ENCODE measurements around the gene RELA. TPM values are rescaled to one million over a fixed set of nuclear protein-coding genes. Genes with fewer than 3 reads are reported as not detected.
A peak's percentile ranks its signal among the peaks of the same experiment; 100 is the strongest.

The RELA gene
- polyA plus RNA-seq, 6 donors from 2014 or later = 36.3 to 72.2 (median 48.6) TPM

- Mint-ChIP-seq H3K27me3 (no peaks in the 10 kb centered on the region), H3K36me3 (peaks cover 6 to 11% of the 10 kb centered on the region in 2 donors), H3K4me1 (peaks cover 36 to 55% (median 44%) of the 10 kb centered on the region in 3 donors), H3K9me3 (no peaks in the 10 kb centered on the region), H3K27ac (peak overlapping the region in 5 of 6 donors; percentile 80 to 99 (median 96)), H3K4me3 (peak overlapping the region in 5 of 8 donors; percentile 24 to 87 (median 66))
- ATAC-seq (ENCODE audit: low read depth in 2 of 2) = no peak
- DNase-seq = no peak
Observed at GRCh38 chr11:65650547-65651338, 12.0 kb downstream of the RELA start.

DNA sequence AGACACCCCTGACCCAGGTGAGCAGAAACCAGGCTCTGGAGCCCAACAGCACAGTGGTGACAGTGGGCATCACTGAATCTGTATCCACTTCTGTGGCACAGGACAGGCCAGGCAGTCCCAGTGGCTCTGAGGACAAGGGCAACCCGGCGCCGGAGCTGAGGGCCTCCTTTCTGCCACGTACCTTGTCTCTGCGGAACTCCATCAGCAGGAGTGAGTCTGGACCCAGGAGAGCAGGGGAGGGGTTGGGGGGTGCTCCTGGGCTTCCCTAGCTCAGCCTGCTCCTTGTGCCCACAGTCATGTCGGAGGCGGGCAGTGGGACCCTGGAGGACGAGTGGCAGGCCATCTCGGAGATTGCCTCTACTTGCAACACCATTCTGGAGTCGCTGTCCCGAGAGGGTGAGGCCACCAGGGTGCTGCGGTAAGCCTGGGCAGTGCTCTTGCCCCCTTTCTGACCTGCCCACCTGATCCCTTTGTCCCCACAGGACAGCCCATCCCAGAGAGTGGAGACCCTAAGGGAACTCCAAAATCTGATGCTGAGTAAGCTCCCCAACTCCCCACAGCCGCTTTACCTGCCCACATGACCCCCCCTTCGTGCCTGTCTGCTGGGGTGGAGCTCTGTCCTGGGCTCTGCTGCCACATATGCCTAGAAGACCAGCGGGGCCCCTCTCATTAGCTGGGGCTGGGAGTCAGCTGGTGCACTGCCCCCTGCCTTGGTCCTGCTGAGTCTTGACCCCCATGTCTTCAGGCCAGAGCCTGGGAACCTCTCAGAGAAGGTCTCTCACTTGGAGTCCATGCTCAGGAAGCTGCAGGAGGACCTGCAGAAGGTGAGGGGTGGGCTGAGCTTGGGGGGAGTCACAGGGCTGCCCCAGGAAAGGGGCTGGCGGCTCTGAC, 12.8 kb downstream of the RELA start:
- H3K27ac Mint-ChIP-seq = peak overlapping the region in 3 of 6 donors; percentile 80 to 96 (median 84)
- H3K36me3 Mint-ChIP-seq = peaks cover 0 to 11% of the 10 kb centered on the region in 2 donors
- H3K27me3 Mint-ChIP-seq = no peaks in the 10 kb centered on the region
- ATAC-seq (ENCODE audit: low read depth in 2 of 2) (no peak), DNase-seq (no peak)
- peaks cover 38 to 56% (median 45%) of the 10 kb centered on the region in 3 donors for H3K4me1 Mint-ChIP-seq
- H3K4me3 Mint-ChIP-seq = peak overlapping the region in 1 of 8 donors; percentile 77
- no peaks in the 10 kb centered on the region for H3K9me3 Mint-ChIP-seq

DNA sequence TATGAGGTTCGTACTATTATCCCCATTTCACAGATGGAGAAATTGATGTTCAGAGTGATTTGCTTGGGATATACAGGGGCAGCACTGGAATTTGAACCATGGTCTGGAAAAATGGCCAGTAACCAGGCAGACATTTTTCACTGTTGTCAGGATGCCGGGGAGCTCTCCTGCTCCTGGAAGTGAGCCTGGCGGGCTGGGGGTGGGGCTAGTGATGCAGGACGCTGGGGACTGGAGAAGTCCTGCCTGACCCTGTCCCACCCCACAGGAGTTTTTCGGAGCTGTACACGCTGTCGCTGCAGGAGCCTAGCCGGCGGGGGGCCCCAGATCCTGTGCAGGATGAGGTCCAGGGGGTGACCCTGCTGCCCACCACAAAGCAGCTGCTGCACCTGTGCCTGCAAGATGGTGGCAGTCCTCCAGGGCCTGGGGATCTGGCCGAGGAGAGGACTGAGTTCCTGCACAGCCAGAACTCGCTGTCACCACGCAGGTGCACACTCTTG, 13.7 kb downstream of the RELA start:
- DNase-seq = no peak
- Mint-ChIP-seq H3K4me1 (peaks cover 44 to 63% (median 48%) of the 10 kb centered on the region in 3 donors), H3K36me3 (peaks cover 0 to 19% of the 10 kb centered on the region in 2 donors), H3K9me3 (no peaks in the 10 kb centered on the region), H3K4me3 (peak overlapping the region in 3 of 8 donors; percentile 15 to 38 (median 35)), H3K27me3 (no peaks in the 10 kb centered on the region), H3K27ac (peak overlapping the region in 3 of 6 donors; percentile 33 to 72 (median 57))
- no peak for ATAC-seq (ENCODE audit: low read depth in 2 of 2)

DNA sequence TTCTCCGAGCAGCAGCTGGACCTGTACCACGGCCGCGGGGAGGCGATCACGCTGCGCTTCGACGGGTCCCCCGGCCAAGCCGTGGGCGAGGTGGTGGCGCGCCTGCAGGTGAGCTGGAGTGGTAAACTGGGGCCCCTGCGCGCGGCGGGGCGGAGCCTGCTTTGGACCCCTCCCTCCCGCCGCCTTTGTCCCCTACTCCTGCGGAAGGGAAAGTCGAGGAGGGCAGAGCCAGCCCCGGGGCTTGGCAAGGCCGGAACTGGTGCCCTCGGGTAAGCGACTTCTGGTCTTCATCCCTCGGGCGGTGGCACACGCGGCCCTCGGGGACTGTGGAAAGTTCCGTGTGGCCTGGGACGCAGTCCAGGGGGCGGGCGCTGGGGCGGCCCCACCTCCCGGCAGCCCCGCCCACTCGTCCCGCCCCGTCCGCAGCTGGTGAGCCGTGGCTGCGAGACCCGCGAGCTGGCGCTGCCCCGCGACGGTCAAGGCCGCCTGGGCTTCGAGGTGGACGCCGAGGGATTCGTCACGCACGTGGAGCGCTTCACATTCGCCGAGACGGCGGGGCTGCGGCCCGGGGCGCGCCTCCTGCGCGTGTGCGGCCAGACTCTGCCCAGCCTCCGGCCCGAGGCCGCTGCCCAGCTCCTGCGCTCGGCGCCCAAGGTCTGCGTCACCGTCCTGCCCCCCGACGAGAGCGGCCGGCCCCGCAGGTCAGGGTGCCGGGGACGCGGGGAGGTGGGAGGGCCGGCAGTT, 15.6 kb downstream of the RELA start:
- DNase-seq (no peak), ATAC-seq (ENCODE audit: low read depth in 2 of 2) (no peak)
- Mint-ChIP-seq H3K4me1 (peaks cover 38 to 57% (median 43%) of the 10 kb centered on the region in 3 donors), H3K4me3 (peak overlapping the region in 1 of 8 donors; percentile 36), H3K27ac (peak overlapping the region in 1 of 6 donors; percentile 85), H3K27me3 (no peaks in the 10 kb centered on the region), H3K9me3 (no peaks in the 10 kb centered on the region), H3K36me3 (peaks cover 0 to 29% of the 10 kb centered on the region in 2 donors)

DNA sequence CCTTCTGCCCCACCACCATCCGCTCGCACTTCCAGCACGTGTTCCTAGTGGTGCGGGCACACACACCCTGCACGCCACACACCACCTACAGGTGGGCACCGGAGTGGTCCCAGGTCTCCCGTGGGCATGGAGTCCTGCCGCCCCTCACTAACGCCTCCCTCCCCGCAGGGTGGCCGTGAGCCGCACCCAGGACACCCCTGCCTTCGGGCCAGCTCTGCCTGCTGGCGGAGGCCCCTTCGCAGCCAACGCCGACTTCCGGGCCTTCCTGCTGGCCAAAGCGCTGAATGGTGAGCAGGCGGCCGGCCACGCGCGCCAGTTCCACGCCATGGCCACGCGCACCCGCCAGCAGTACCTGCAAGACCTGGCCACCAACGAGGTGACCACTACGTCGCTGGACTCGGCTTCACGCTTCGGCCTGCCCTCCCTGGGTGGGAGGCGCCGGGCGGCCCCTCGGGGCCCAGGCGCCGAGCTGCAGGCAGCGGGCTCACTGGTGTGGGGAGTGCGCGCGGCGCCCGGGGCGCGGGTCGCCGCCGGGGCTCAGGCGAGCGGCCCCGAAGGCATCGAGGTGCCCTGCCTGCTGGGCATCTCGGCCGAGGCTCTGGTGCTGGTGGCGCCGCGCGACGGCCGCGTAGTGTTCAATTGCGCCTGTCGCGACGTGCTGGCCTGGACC, 16.3 kb downstream of the RELA start:
- H3K9me3 Mint-ChIP-seq = no peaks in the 10 kb centered on the region
- no peak for ATAC-seq (ENCODE audit: low read depth in 2 of 2)
- no peaks in the 10 kb centered on the region for H3K27me3 Mint-ChIP-seq
- H3K36me3 Mint-ChIP-seq = peaks cover 0 to 26% of the 10 kb centered on the region in 2 donors
- peak overlapping the region in 2 of 8 donors; percentile 7 to 24 for H3K4me3 Mint-ChIP-seq
- H3K4me1 Mint-ChIP-seq = peaks cover 37 to 57% (median 43%) of the 10 kb centered on the region in 3 donors
- DNase-seq = no peak
- peak overlapping the region in 1 of 6 donors; percentile 83 for H3K27ac Mint-ChIP-seq

- no peak for DNase-seq
- H3K4me1 Mint-ChIP-seq = peaks cover 35 to 54% (median 38%) of the 10 kb centered on the region in 3 donors
- H3K4me3 Mint-ChIP-seq = peak overlapping the region in 1 of 8 donors; percentile 24
- H3K27me3 Mint-ChIP-seq = no peaks in the 10 kb centered on the region
- H3K9me3 Mint-ChIP-seq = no peaks in the 10 kb centered on the region
- ATAC-seq (ENCODE audit: low read depth in 2 of 2) = no peak
- peak overlapping the region in 4 of 6 donors; percentile 62 to 83 (median 72) for H3K27ac Mint-ChIP-seq
- H3K36me3 Mint-ChIP-seq = peaks cover 0 to 19% of the 10 kb centered on the region in 2 donors
Observed at GRCh38 chr11:65645710-65646109, 17.0 kb downstream of the RELA start.

GRCh38 chr11:65644837-65645236, 17.9 kb downstream of the RELA start:
- no peaks in the 10 kb centered on the region for H3K27me3 Mint-ChIP-seq
- H3K9me3 Mint-ChIP-seq = no peaks in the 10 kb centered on the region
- peaks cover 42 to 53% (median 45%) of the 10 kb centered on the region in 3 donors for H3K4me1 Mint-ChIP-seq
- no peak for DNase-seq
- H3K4me3 Mint-ChIP-seq = peak overlapping the region in 3 of 8 donors; percentile 1 to 78 (median 74)
- ATAC-seq (ENCODE audit: low read depth in 2 of 2) = no peak
- peaks cover 0 to 18% of the 10 kb centered on the region in 2 donors for H3K36me3 Mint-ChIP-seq
- H3K27ac Mint-ChIP-seq = peak overlapping the region in 3 of 6 donors; percentile 56 to 83 (median 83)

DNA sequence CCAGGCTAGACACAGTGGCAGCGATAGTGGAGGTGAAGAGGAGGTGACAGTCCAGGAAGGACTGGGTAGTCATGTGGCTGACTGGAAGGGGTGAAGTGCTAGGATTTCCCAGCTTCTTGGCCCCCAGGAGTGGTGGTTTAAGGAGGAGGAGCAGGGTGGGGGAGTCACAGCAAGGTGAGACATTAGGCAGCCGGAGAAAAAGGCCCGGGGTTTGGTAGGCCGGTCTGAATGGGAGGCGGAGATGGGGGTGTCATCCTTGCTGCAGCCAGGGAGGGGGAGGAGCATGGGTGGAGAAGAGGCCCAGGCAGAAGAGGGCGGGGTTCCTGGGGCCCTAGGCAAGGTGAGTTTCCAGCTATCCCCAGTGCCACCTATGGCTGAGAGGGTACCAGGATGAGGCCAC, 18.7 kb downstream of the RELA start:
- H3K4me1 Mint-ChIP-seq = peaks cover 50 to 62% (median 53%) of the 10 kb centered on the region in 3 donors
- peaks cover 0 to 18% of the 10 kb centered on the region in 2 donors for H3K36me3 Mint-ChIP-seq
- H3K4me3 Mint-ChIP-seq = peak overlapping the region in 5 of 8 donors; percentile 1 to 74 (median 43)
- H3K9me3 Mint-ChIP-seq = no peaks in the 10 kb centered on the region
- H3K27ac Mint-ChIP-seq = peak overlapping the region in 5 of 6 donors; percentile 72 to 82 (median 80)
- ATAC-seq (ENCODE audit: low read depth in 2 of 2) (no peak), DNase-seq (no peak)
- H3K27me3 Mint-ChIP-seq = no peaks in the 10 kb centered on the region

- H3K4me3 Mint-ChIP-seq = peak overlapping the region; percentile 88 to 99 (median 96)
- peaks cover 0 to 18% of the 10 kb centered on the region in 2 donors for H3K36me3 Mint-ChIP-seq
- peaks cover 58 to 70% (median 62%) of the 10 kb centered on the region in 3 donors for H3K4me1 Mint-ChIP-seq
- H3K27ac Mint-ChIP-seq = peak overlapping the region; percentile 18 to 100 (median 97)
- ATAC-seq (ENCODE audit: low read depth in 2 of 2) = no peak
- no peaks in the 10 kb centered on the region for H3K9me3 Mint-ChIP-seq
- H3K27me3 Mint-ChIP-seq = no peaks in the 10 kb centered on the region
- no peak for DNase-seq
Observed at GRCh38 chr11:65642014-65642671, 20.6 kb downstream of the RELA start.

DNA sequence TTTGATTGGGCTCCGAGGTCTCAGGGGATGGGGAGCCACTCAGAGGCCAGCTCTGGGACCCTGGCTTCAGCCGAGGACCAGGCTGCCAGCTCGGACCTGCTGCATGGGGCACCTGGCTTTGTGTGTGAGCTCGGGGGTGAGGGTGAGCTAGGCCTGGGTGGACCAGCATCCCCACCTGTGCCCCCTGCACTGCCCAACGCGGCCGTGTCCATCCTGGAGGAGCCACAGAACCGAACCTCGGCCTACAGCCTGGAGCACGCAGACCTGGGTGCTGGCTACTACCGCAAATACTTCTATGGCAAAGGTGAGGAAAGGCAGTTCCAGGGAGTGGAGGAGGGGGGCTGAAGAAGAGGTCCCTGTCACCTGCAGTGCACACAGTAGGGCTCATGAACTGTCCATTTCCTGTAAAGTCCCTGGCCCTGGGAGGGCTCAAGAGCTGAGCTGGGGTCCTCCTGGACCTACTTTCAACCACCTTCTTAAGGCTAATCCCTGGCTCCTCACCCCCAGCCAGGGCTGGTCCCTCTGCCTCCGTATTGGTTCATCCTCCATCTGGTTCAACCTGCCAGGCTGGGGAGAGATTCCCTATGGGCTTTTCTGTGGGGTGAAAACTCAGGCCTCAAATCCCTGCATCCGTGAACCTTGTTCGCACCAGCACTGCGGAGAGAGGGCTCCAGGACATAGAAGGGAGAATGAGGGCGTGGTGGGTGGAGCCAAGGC, 21.3 kb downstream of the RELA start:
- peak overlapping the region; percentile 85 to 100 (median 97) for H3K27ac Mint-ChIP-seq
- H3K4me3 Mint-ChIP-seq = peak overlapping the region; percentile 88 to 99 (median 96)
- H3K9me3 Mint-ChIP-seq = no peaks in the 10 kb centered on the region
- peaks cover 0 to 18% of the 10 kb centered on the region in 2 donors for H3K36me3 Mint-ChIP-seq
- peaks cover 58 to 73% (median 65%) of the 10 kb centered on the region in 3 donors for H3K4me1 Mint-ChIP-seq
- no peak for DNase-seq
- ATAC-seq (ENCODE audit: low read depth in 2 of 2) = no peak
- no peaks in the 10 kb centered on the region for H3K27me3 Mint-ChIP-seq

All from naive B cell (primary cell).